HepG2 (cell line): ENCODE measurements around the gene OR2B2. TPM values are rescaled to one million over a fixed set of nuclear protein-coding genes. Genes with fewer than 3 reads are reported as not detected.

Experiments used
- ARNT2 ChIP-seq: sonication (generic); formaldehyde crosslinking; IDR thresholded peaks from 2 replicates; pipeline ENCODE4 v1.8.0; 2022; ENCODE audit warnings: mild to moderate bottlenecking, low read depth, missing genetic modification reagents, moderate library complexity
- EZH2 ChIP-seq: conservative IDR thresholded peaks from 2 replicates; pipeline ENCODE4 v1.6.1; 2012; ENCODE audit warnings: mild to moderate bottlenecking, low read depth, low read length, moderate library complexity
- FOXJ3 ChIP-seq: sonication (generic); formaldehyde crosslinking; IDR thresholded peaks from 2 replicates; pipeline ENCODE4 v1.4.0; 2020; ENCODE audit warnings: missing genetic modification reagents, mild to moderate bottlenecking, borderline replicate concordance
- GATAD2A ChIP-seq: IDR thresholded peaks from 2 replicates; pipeline ENCODE4 v1.6.1; 2016
- GMEB1 ChIP-seq: sonication (generic); formaldehyde crosslinking; IDR thresholded peaks from 2 replicates; pipeline ENCODE4 v1.5.1; 2020; ENCODE audit warnings: missing genetic modification reagents, mild to moderate bottlenecking, borderline replicate concordance
- GTF3A ChIP-seq: sonication (generic); formaldehyde crosslinking; conservative IDR thresholded peaks from 2 replicates; pipeline ENCODE4 v1.4.0; 2020; ENCODE audit warnings: mild to moderate bottlenecking, missing genetic modification reagents
- HIVEP1 ChIP-seq: sonication (generic); formaldehyde crosslinking; IDR thresholded peaks from 2 replicates; pipeline ENCODE4 v1.4.0; 2020; ENCODE audit warnings: mild to moderate bottlenecking, missing genetic modification reagents
- MTA1 ChIP-seq: sonication (generic); formaldehyde crosslinking; IDR thresholded peaks from 2 replicates; pipeline ENCODE4 v1.4.0; 2020; ENCODE audit warnings: missing genetic modification reagents, mild to moderate bottlenecking, borderline replicate concordance
- MYNN ChIP-seq: sonication (generic); formaldehyde crosslinking; IDR thresholded peaks from 2 replicates; pipeline ENCODE4 v1.4.0; 2020; ENCODE audit warnings: mild to moderate bottlenecking, low read depth, missing genetic modification reagents
- SMAD3 ChIP-seq: sonication (generic); formaldehyde crosslinking; IDR thresholded peaks from 2 replicates; pipeline ENCODE4 v1.4.0; 2020; ENCODE audit warnings: missing genetic modification reagents
- SOX5 ChIP-seq: IDR thresholded peaks from 2 replicates; pipeline ENCODE4 v1.6.1; 2016; ENCODE audit warnings: borderline replicate concordance
- SSRP1 ChIP-seq: IDR thresholded peaks from 2 replicates; pipeline ENCODE4 v1.6.1; 2016; ENCODE audit warnings: control low read depth
- ZNF10 ChIP-seq: sonication (generic); formaldehyde crosslinking; IDR thresholded peaks from 2 replicates; pipeline ENCODE4 v1.4.0; 2020; ENCODE audit warnings: mild to moderate bottlenecking, low read depth, missing genetic modification reagents, borderline replicate concordance
- ZNF292 ChIP-seq: sonication (generic); formaldehyde crosslinking; IDR thresholded peaks from 2 replicates; pipeline ENCODE4 v1.8.1; 2022; ENCODE audit warnings: mild to moderate bottlenecking, low read depth, missing genetic modification reagents, borderline replicate concordance
- ZNF510 ChIP-seq: sonication (generic); formaldehyde crosslinking; IDR thresholded peaks from 2 replicates; pipeline ENCODE4 v1.4.0; 2020; ENCODE audit warnings: low read depth, mild to moderate bottlenecking, missing genetic modification reagents
- ZNF562 ChIP-seq: sonication (generic); formaldehyde crosslinking; IDR thresholded peaks from 2 replicates; pipeline ENCODE4 v1.8.0; 2022; ENCODE audit warnings: missing genetic modification reagents, borderline replicate concordance
- ZNF589 ChIP-seq: sonication (generic); formaldehyde crosslinking; conservative IDR thresholded peaks from 2 replicates; pipeline ENCODE4 v1.8.0; 2022; ENCODE audit warnings: mild to moderate bottlenecking, moderate library complexity, missing genetic modification reagents
- ZNF678 ChIP-seq: sonication (generic); formaldehyde crosslinking; IDR thresholded peaks from 2 replicates; pipeline ENCODE4 v1.4.0; 2020; ENCODE audit warnings: mild to moderate bottlenecking, missing genetic modification reagents
- ZSCAN21 ChIP-seq: sonication (generic); formaldehyde crosslinking; IDR thresholded peaks from 2 replicates; pipeline ENCODE4 v1.8.0; 2022; ENCODE audit warnings: mild to moderate bottlenecking, missing genetic modification reagents, moderate library complexity, borderline replicate concordance
- ZSCAN31 ChIP-seq: sonication (generic); formaldehyde crosslinking; IDR thresholded peaks from 2 replicates; pipeline ENCODE4 v1.5.0; 2020; ENCODE audit warnings: low read depth, mild to moderate bottlenecking, missing genetic modification reagents
- ZSCAN9 ChIP-seq: IDR thresholded peaks from 2 replicates; pipeline ENCODE4 v1.6.1; 2016; ENCODE audit warnings: borderline replicate concordance
- polyA plus RNA-seq, 8 experiments: library from polyadenylated mRNA; depleted of rRNA in 3 of 8; stranded (reverse) in 7 of 8; unstranded in 1 of 8; fragments of >200 nt; fragmentation: Illumina TruSeq in 4 of 8; extraction: Trizol in 4 of 8; gene quantifications; 2 replicates each; pipeline versions ENCODE4 v1.2.1 to v1.2.3, GENCODE V29; 2011 to 2016; ENCODE audit warnings: low read depth in 4 of 8, missing spikeins in 1 of 8, mixed read lengths in 1 of 8; ENCODE audit not compliant: insufficient read depth in 1 of 8
- total RNA-seq, 5 experiments: library from RNA; depleted of rRNA; stranded (reverse); fragments of >200 nt; fragmentation: Illumina TruSeq; extraction: Trizol; gene quantifications; 2 replicates each; pipeline ENCODE4 v1.2.3, GENCODE V29; 2016; ENCODE audit warnings: low read depth in 1 of 5
- TF ChIP-seq, protein P1 (sequence below): sonication (generic); formaldehyde crosslinking; IDR thresholded peaks from 2 replicates; pipeline ENCODE4 v1.4.0; 2020; ENCODE audit warnings: low read depth, mild to moderate bottlenecking, missing genetic modification reagents
- TF ChIP-seq, protein P2 (sequence below): sonication (generic); formaldehyde crosslinking; IDR thresholded peaks from 2 replicates; pipeline ENCODE4 v1.4.0; 2020; ENCODE audit warnings: mild to moderate bottlenecking, missing genetic modification reagents
- TF ChIP-seq, protein P3 (sequence below): sonication (generic); IDR thresholded peaks from 2 replicates; pipeline ENCODE4 v1.6.1; 2016; ENCODE audit warnings: low read depth, borderline replicate concordance

Gene OR2B2
- total and polyA plus RNA-seq, 2 of the 13 experiments (the other 11 are each of a cell fraction or from before 2014, with no cell fraction given) = not detected

- TF ChIP-seq, protein P1, sequence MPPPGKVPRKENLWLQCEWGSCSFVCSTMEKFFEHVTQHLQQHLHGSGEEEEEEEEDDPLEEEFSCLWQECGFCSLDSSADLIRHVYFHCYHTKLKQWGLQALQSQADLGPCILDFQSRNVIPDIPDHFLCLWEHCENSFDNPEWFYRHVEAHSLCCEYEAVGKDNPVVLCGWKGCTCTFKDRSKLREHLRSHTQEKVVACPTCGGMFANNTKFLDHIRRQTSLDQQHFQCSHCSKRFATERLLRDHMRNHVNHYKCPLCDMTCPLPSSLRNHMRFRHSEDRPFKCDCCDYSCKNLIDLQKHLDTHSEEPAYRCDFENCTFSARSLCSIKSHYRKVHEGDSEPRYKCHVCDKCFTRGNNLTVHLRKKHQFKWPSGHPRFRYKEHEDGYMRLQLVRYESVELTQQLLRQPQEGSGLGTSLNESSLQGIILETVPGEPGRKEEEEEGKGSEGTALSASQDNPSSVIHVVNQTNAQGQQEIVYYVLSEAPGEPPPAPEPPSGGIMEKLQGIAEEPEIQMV (CRISPR knock-in tag) = peak; percentile 84
- TF ChIP-seq ZSCAN21 (CRISPR knock-in tag) = peak; percentile 76; the same call in 1 of the 2 replicates
- TF ChIP-seq ZNF678 (CRISPR knock-in tag) = 0 out of 2 replicates have a peak, but pooled peaks have one; percentile 19
- peak; percentile 25; the same call in 1 of the 2 replicates for TF ChIP-seq ARNT2
- TF ChIP-seq ZSCAN9 = peak; percentile 73
- no peak for TF ChIP-seq EZH2
- peak; percentile 57 for TF ChIP-seq GATAD2A
- no peak for TF ChIP-seq ZNF292 (CRISPR knock-in tag)
- peak; percentile 62 for TF ChIP-seq SMAD3 (CRISPR knock-in tag)
- peak; percentile 43; the same call in 1 of the 2 replicates for TF ChIP-seq SOX5 (CRISPR knock-in tag)
- TF ChIP-seq FOXJ3 = no peak
- TF ChIP-seq, protein P2, sequence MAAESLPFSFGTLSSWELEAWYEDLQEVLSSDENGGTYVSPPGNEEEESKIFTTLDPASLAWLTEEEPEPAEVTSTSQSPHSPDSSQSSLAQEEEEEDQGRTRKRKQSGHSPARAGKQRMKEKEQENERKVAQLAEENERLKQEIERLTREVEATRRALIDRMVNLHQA (CRISPR knock-in tag) = no peak
- TF ChIP-seq HIVEP1 (CRISPR knock-in tag) = no peak
- no peak for TF ChIP-seq ZNF510
- peak; percentile 65 for TF ChIP-seq GMEB1 (CRISPR knock-in tag)
- no peak; the same call in 1 of the 2 replicates for TF ChIP-seq ZNF589 (CRISPR knock-in tag)
- TF ChIP-seq ZNF10 (CRISPR knock-in tag) = no peak
- TF ChIP-seq ZNF562 (CRISPR knock-in tag) = peak; percentile 43; the same call in 1 of the 2 replicates
- TF ChIP-seq MTA1 = no peak
- TF ChIP-seq GTF3A = no peak
- no peak for TF ChIP-seq ZSCAN31
- TF ChIP-seq, protein P3, sequence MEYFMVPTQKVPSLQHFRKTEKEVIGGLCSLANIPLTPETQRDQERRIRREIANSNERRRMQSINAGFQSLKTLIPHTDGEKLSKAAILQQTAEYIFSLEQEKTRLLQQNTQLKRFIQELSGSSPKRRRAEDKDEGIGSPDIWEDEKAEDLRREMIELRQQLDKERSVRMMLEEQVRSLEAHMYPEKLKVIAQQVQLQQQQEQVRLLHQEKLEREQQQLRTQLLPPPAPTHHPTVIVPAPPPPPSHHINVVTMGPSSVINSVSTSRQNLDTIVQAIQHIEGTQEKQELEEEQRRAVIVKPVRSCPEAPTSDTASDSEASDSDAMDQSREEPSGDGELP = no peak; the same call in 1 of the 2 replicates
- TF ChIP-seq MYNN = 0 out of 2 replicates have a peak, but pooled peaks have one; percentile 81
- no peak for TF ChIP-seq SSRP1 (CRISPR knock-in tag)
These were observed 18.1 kb downstream of the OR2B2 start (continued) for GRCh38 chr6:27893836-27894807.
